ENCODE measurements around the gene ARHGAP15.

ARHGAP15 gene

DNA sequence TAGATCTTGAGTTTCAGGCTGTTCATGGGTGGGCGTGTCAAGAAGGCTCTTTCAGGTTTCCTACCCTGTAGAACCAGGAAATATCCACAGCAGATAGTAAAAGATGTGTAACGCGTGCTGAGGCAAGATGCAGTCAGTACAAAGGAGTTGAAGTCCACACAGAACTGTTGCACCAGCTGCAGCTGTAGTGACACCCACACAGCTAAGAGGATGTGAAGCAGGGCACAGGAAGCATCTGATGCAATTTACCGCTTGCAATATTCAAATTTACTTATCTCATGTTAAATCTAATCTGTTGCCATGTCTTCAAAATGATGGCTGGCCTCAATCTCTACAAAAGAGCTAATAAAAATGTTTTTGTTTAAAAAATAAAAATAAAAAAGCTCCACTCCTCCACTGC lies 132.8 kb downstream of the ARHGAP15 start:
- DNase-seq (ENCODE audit: low read depth in 2 of 2): peak in 1 of 2 donors; percentile 15
- TF ChIP-seq, protein P1, sequence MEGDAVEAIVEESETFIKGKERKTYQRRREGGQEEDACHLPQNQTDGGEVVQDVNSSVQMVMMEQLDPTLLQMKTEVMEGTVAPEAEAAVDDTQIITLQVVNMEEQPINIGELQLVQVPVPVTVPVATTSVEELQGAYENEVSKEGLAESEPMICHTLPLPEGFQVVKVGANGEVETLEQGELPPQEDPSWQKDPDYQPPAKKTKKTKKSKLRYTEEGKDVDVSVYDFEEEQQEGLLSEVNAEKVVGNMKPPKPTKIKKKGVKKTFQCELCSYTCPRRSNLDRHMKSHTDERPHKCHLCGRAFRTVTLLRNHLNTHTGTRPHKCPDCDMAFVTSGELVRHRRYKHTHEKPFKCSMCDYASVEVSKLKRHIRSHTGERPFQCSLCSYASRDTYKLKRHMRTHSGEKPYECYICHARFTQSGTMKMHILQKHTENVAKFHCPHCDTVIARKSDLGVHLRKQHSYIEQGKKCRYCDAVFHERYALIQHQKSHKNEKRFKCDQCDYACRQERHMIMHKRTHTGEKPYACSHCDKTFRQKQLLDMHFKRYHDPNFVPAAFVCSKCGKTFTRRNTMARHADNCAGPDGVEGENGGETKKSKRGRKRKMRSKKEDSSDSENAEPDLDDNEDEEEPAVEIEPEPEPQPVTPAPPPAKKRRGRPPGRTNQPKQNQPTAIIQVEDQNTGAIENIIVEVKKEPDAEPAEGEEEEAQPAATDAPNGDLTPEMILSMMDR (IDR thresholded peaks at IDR 0.05; ENCODE audit: low read depth, low read length): no peak
- no peak overlapping the region for H3K4me3 ChIP-seq (replicated peaks in 1 of 2; ENCODE audit: low read depth in 2 of 2, low read length in 2 of 2)

DNA sequence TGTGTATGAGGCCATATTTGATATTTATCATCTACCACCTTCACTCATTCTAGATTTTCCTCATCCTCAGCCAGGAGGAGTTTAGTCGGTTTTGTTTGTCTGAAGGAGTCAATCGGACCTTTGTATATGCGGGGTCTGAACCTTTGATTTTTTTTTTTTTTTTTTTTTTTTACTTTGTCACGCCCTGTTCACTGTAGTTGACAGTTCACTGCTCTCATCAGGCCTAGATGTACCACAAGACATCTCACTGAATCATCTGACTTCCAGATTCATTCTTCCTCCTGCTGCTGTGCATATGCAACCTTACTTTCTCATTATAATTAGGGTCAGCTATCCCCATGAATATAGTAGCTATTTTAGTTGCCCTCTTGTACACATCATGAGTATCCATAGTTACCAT lies 133.2 kb downstream of the ARHGAP15 start:
- TF ChIP-seq, protein P1 (IDR thresholded peaks at IDR 0.05; ENCODE audit: low read depth, low read length): no peak
- H3K4me3 ChIP-seq (replicated peaks in 1 of 2; ENCODE audit: low read depth in 2 of 2, low read length in 2 of 2): no peak overlapping the region
- DNase-seq (ENCODE audit: low read depth in 2 of 2): no peak

DNA sequence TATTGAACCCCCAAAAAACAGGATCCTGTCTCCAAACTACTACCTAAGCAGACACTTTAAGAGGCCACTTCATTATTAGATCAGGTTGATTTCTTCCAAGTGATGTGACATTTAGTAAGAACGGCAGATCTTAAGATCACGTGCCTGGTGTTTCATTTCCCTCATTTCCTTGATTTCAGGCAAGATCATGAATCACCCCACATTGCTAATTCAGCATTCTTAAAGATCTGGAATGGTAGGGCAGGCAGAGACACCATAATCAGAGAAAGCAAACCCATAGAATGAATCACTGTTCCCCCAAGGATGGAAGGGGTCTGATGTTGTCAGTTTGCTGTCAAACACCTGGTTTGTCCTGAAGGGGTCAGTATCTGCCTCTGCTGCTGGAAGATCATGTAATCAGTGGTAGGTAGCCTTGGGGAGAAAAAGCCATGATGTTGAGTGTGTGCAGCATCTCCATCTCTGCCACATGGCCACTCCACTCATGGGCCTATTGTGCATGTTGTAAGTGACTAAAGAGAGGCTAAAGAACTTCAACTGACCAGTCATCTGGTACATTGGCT lies 133.9 kb downstream of the ARHGAP15 start:
- peak in 1 of 2 donors; percentile 18 for DNase-seq (ENCODE audit: low read depth in 2 of 2)
- TF ChIP-seq, protein P1 (IDR thresholded peaks at IDR 0.05; ENCODE audit: low read depth, low read length): peak; percentile 21
- H3K4me3 ChIP-seq (replicated peaks in 1 of 2; ENCODE audit: low read depth in 2 of 2, low read length in 2 of 2): no peak overlapping the region

DNA sequence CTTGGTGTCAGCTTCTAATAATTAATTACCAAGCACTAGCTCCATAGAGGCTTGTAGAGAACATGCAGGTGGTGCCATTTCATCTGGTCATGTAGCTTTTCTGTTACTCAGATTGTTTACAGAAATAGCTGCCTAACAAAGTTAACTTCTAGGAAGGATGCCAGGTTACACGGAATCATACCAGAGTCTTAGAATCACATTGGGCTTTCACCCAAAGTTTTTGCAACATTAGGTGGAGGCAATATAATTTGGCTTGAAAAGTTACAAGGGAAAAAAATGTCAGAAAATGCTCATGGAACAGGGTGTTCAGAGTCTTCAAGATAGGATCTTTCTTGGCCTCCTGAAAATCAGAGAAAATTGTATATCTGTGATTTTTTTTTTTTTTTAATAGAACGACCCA lies 135.6 kb downstream of the ARHGAP15 start:
- no peak overlapping the region for H3K4me3 ChIP-seq (replicated peaks in 1 of 2; ENCODE audit: low read depth in 2 of 2, low read length in 2 of 2)
- DNase-seq (ENCODE audit: low read depth in 2 of 2): peak; percentile 83 to 89
- TF ChIP-seq, protein P1 (IDR thresholded peaks at IDR 0.05; ENCODE audit: low read depth, low read length): no peak

DNA sequence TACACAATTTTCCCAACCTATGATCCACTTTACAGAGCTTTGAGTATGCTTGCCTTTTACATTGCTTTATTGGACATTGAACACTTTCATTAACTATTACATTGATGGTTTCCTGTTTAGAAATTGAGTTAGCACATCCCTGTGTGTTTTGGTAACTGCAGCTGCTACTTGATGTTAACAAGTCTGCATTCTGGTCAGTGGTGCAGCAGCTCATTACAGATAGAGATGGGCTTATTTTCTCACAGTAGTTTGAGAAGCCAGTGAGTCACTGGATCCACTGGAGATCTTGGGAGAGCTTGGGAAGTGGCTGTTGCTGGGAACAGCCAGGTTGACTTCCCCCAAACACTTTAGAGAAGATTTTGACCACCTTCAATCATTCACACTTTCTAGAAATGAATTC lies 150.5 kb downstream of the ARHGAP15 start:
- no peak for DNase-seq (ENCODE audit: low read depth in 2 of 2)
- H3K4me3 ChIP-seq (replicated peaks in 1 of 2; ENCODE audit: low read depth in 2 of 2, low read length in 2 of 2): no peak overlapping the region
- TF ChIP-seq, protein P1 (IDR thresholded peaks at IDR 0.05; ENCODE audit: low read depth, low read length): no peak

DNA sequence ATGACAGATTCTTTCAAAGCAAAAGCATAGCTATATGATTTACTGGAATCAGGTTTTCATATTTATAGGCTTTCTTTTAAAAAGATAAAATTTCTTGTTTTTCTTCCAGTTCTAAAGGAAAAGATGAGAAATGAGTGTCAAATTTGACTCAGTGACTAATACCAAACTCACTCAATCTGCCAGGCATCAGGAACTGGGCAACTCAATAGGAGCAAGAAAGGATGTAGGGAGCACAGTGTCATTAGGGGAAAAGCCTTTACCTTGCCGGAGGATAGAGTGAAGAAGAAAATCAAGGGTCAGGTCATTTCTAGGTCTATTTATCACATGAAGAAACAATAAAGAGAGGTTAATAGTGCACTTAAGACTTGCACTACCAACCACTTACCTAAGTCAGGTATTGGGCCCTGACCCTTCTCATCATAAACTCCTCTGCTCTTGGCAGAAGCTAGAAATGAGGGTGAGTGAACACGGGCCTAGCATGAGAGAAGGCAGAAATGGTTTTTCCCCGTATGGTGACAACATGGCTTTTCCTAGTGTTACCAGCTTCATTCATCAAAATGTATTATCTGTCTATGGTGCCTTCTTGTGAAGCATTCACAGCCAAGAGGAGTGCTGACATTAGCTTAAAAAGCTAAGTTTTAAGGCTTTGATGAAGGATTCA lies 151.0 kb downstream of the ARHGAP15 start:
- TF ChIP-seq, protein P1 (IDR thresholded peaks at IDR 0.05; ENCODE audit: low read depth, low read length): no peak
- no peak for DNase-seq (ENCODE audit: low read depth in 2 of 2)
- H3K4me3 ChIP-seq (replicated peaks in 1 of 2; ENCODE audit: low read depth in 2 of 2, low read length in 2 of 2): no peak overlapping the region

Data from cardiac fibroblast (primary cell).